ENCODE measurements around the gene HLA-DRB1.

Gene HLA-DRB1

GRCh38 chr6:32623693-32624092 lies 34.0 kb upstream of the HLA-DRB1 start:
- no peaks in the 10 kb centered on the region for H3K9me3 ChIP-seq (ENCODE audit: control insufficient read depth, insufficient read depth, low read depth, low read length)
- no peak overlapping the region for H3K4me3 ChIP-seq (ENCODE audit: low read depth, low read length)
- no peak overlapping the region for H3K9ac ChIP-seq (ENCODE audit: low read length)
- no peaks in the 10 kb centered on the region for H3K36me3 ChIP-seq (ENCODE audit: control insufficient read depth, insufficient read depth, low read length)
- H3K27ac ChIP-seq (ENCODE audit: low read depth, low read length) = no peak overlapping the region
- no peaks in the 10 kb centered on the region for H3K27me3 ChIP-seq (ENCODE audit: control insufficient read depth, insufficient read depth, low read length)
- H3K4me1 ChIP-seq (ENCODE audit: control insufficient read depth, insufficient read depth, low read length) = peaks cover 2% of the 10 kb centered on the region; the same call in 1 of the 2 replicates

GRCh38 chr6:32622545-32623401 lies 33.1 kb upstream of the HLA-DRB1 start:
- peaks cover 2% of the 10 kb centered on the region; the same call in 1 of the 2 replicates for H3K4me1 ChIP-seq (ENCODE audit: control insufficient read depth, insufficient read depth, low read length)
- H3K4me3 ChIP-seq (ENCODE audit: low read depth, low read length) = no peak overlapping the region
- H3K27me3 ChIP-seq (ENCODE audit: control insufficient read depth, insufficient read depth, low read length) = no peaks in the 10 kb centered on the region
- no peaks in the 10 kb centered on the region for H3K9me3 ChIP-seq (ENCODE audit: control insufficient read depth, insufficient read depth, low read depth, low read length)
- no peak overlapping the region for H3K9ac ChIP-seq (ENCODE audit: low read length)
- H3K27ac ChIP-seq (ENCODE audit: low read depth, low read length) = no peak overlapping the region
- no peaks in the 10 kb centered on the region for H3K36me3 ChIP-seq (ENCODE audit: control insufficient read depth, insufficient read depth, low read length)

- Histone ChIP-seq H3K27ac (ENCODE audit: low read depth, low read length) (no peak overlapping the region), H3K9ac (ENCODE audit: low read length) (no peak overlapping the region), H3K36me3 (ENCODE audit: control insufficient read depth, insufficient read depth, low read length) (no peaks in the 10 kb centered on the region), H3K4me3 (ENCODE audit: low read depth, low read length) (no peak overlapping the region), H3K4me1 (ENCODE audit: control insufficient read depth, insufficient read depth, low read length) (peaks cover 2% of the 10 kb centered on the region; the same call in 1 of the 2 replicates), H3K9me3 (ENCODE audit: control insufficient read depth, insufficient read depth, low read depth, low read length) (no peaks in the 10 kb centered on the region), H3K27me3 (ENCODE audit: control insufficient read depth, insufficient read depth, low read length) (no peaks in the 10 kb centered on the region)
Observed at GRCh38 chr6:32621372-32621771, 31.7 kb upstream of the HLA-DRB1 start.

GRCh38 chr6:32617751-32618150 lies 28.1 kb upstream of the HLA-DRB1 start:
- H3K4me1 ChIP-seq (ENCODE audit: control insufficient read depth, insufficient read depth, low read length) = peaks cover 6% of the 10 kb centered on the region
- H3K4me3 ChIP-seq (ENCODE audit: low read depth, low read length) = no peak overlapping the region
- no peaks in the 10 kb centered on the region for H3K36me3 ChIP-seq (ENCODE audit: control insufficient read depth, insufficient read depth, low read length)
- no peak overlapping the region for H3K27ac ChIP-seq (ENCODE audit: low read depth, low read length)
- no peaks in the 10 kb centered on the region for H3K9me3 ChIP-seq (ENCODE audit: control insufficient read depth, insufficient read depth, low read depth, low read length)
- no peaks in the 10 kb centered on the region for H3K27me3 ChIP-seq (ENCODE audit: control insufficient read depth, insufficient read depth, low read length)
- H3K9ac ChIP-seq (ENCODE audit: low read length) = no peak overlapping the region

- Histone ChIP-seq H3K27me3 (ENCODE audit: control insufficient read depth, insufficient read depth, low read length) (no peaks in the 10 kb centered on the region), H3K4me3 (ENCODE audit: low read depth, low read length) (no peak overlapping the region), H3K9ac (ENCODE audit: low read length) (no peak overlapping the region), H3K9me3 (ENCODE audit: control insufficient read depth, insufficient read depth, low read depth, low read length) (no peaks in the 10 kb centered on the region), H3K4me1 (ENCODE audit: control insufficient read depth, insufficient read depth, low read length) (peaks cover 6% of the 10 kb centered on the region), H3K36me3 (ENCODE audit: control insufficient read depth, insufficient read depth, low read length) (no peaks in the 10 kb centered on the region), H3K27ac (ENCODE audit: low read depth, low read length) (no peak overlapping the region)
Observed at GRCh38 chr6:32615885-32616532, 26.4 kb upstream of the HLA-DRB1 start.

DNA sequence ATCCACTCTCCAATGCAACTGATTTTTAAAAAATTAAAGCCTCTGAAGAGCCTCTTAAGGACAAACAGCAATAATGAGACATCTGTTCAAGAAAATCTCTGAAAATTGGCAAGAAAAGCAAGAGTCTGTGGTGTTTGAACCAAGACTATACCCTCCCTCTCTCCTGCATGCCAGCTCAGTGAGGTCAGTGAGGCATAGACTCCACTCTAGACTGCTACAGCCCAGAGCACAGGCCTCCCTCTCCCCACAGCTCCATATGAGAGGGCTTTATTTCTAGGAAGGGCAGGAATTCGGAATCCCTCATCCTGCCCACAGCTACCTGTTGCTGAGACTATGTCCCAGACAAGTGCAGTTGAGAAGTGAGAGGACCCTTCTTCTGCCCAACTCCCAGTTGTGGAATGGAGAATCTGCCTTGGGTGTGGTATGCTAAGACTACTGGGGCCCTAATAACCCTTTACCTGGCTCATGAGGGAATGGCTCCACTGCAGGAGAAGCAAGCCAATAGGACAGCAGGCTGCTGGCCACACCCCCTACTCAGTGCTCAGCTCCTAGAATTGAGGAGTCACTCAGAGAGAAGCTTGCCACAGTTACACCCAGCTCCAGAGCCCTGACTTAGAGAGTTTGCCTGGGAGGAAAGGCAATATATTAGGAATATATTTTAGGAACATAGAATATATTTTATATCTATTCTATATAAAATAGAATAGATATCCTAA lies 24.9 kb upstream of the HLA-DRB1 start:
- Histone ChIP-seq H3K9ac (ENCODE audit: low read length) (no peak overlapping the region), H3K4me3 (ENCODE audit: low read depth, low read length) (no peak overlapping the region), H3K27me3 (ENCODE audit: control insufficient read depth, insufficient read depth, low read length) (no peaks in the 10 kb centered on the region), H3K4me1 (ENCODE audit: control insufficient read depth, insufficient read depth, low read length) (peaks cover 13% of the 10 kb centered on the region), H3K36me3 (ENCODE audit: control insufficient read depth, insufficient read depth, low read length) (no peaks in the 10 kb centered on the region), H3K9me3 (ENCODE audit: control insufficient read depth, insufficient read depth, low read depth, low read length) (no peaks in the 10 kb centered on the region), H3K27ac (ENCODE audit: low read depth, low read length) (no peak overlapping the region)

- Histone ChIP-seq H3K9ac (ENCODE audit: low read length) (no peak overlapping the region), H3K36me3 (ENCODE audit: control insufficient read depth, insufficient read depth, low read length) (no peaks in the 10 kb centered on the region), H3K9me3 (ENCODE audit: control insufficient read depth, insufficient read depth, low read depth, low read length) (no peaks in the 10 kb centered on the region), H3K27me3 (ENCODE audit: control insufficient read depth, insufficient read depth, low read length) (no peaks in the 10 kb centered on the region), H3K4me3 (ENCODE audit: low read depth, low read length) (no peak overlapping the region), H3K4me1 (ENCODE audit: control insufficient read depth, insufficient read depth, low read length) (peaks cover 13% of the 10 kb centered on the region), H3K27ac (ENCODE audit: low read depth, low read length) (no peak overlapping the region)
Observed at GRCh38 chr6:32613475-32613874, 23.8 kb upstream of the HLA-DRB1 start.

- Histone ChIP-seq H3K9me3 (ENCODE audit: control insufficient read depth, insufficient read depth, low read depth, low read length) (no peaks in the 10 kb centered on the region), H3K27ac (ENCODE audit: low read depth, low read length) (no peak overlapping the region), H3K27me3 (ENCODE audit: control insufficient read depth, insufficient read depth, low read length) (no peaks in the 10 kb centered on the region), H3K9ac (ENCODE audit: low read length) (no peak overlapping the region), H3K4me3 (ENCODE audit: low read depth, low read length) (no peak overlapping the region), H3K36me3 (ENCODE audit: control insufficient read depth, insufficient read depth, low read length) (no peaks in the 10 kb centered on the region), H3K4me1 (ENCODE audit: control insufficient read depth, insufficient read depth, low read length) (peaks cover 13% of the 10 kb centered on the region)
Observed at GRCh38 chr6:32610682-32611296, 21.1 kb upstream of the HLA-DRB1 start.

- Histone ChIP-seq H3K9ac (ENCODE audit: low read length) (no peak overlapping the region), H3K27me3 (ENCODE audit: control insufficient read depth, insufficient read depth, low read length) (no peaks in the 10 kb centered on the region), H3K9me3 (ENCODE audit: control insufficient read depth, insufficient read depth, low read depth, low read length) (no peaks in the 10 kb centered on the region), H3K27ac (ENCODE audit: low read depth, low read length) (no peak overlapping the region), H3K36me3 (ENCODE audit: control insufficient read depth, insufficient read depth, low read length) (no peaks in the 10 kb centered on the region), H3K4me1 (ENCODE audit: control insufficient read depth, insufficient read depth, low read length) (peaks cover 13% of the 10 kb centered on the region), H3K4me3 (ENCODE audit: low read depth, low read length) (peak overlapping the region; percentile 34; the same call in 1 of the 2 replicates)
Observed at GRCh38 chr6:32609731-32610640, 20.3 kb upstream of the HLA-DRB1 start.

- Histone ChIP-seq H3K27me3 (ENCODE audit: control insufficient read depth, insufficient read depth, low read length) (no peaks in the 10 kb centered on the region), H3K27ac (ENCODE audit: low read depth, low read length) (no peak overlapping the region), H3K36me3 (ENCODE audit: control insufficient read depth, insufficient read depth, low read length) (no peaks in the 10 kb centered on the region), H3K9me3 (ENCODE audit: control insufficient read depth, insufficient read depth, low read depth, low read length) (no peaks in the 10 kb centered on the region), H3K4me3 (ENCODE audit: low read depth, low read length) (no peak overlapping the region), H3K9ac (ENCODE audit: low read length) (no peak overlapping the region), H3K4me1 (ENCODE audit: control insufficient read depth, insufficient read depth, low read length) (peaks cover 9% of the 10 kb centered on the region; the same call in 1 of the 2 replicates)
Observed at GRCh38 chr6:32609391-32609730, 19.7 kb upstream of the HLA-DRB1 start.
